SH-SY5Y (cell line): Measurements from ENCODE around the gene TMEM52B.

Experiments used
- GATA2 ChIP-seq: IDR thresholded peaks from 2 replicates; pipeline ENCODE4 v1.6.1; 2011; ENCODE audit warnings: mild to moderate bottlenecking, low read depth, low read length
- GATA3 ChIP-seq: IDR thresholded peaks from 2 replicates; pipeline ENCODE4 v1.6.1; 2011; ENCODE audit warnings: low read depth, mild to moderate bottlenecking, low read length, moderate library complexity

GRCh38 chr12:10130042-10130441, 48.8 kb upstream of the TMEM52B start, which contains the start of gene CLEC7A:
- TF ChIP-seq GATA2 = no peak
- no peak for TF ChIP-seq GATA3
